Globus pallidus (tissue), 1 donor: ENCODE results near the gene DNM2.
"Not testable (repeated sequence)": the region's sequence is repeated elsewhere in the genome, so short reads cannot be mapped to it uniquely, and the experiment has no call there.

Source experiments
- DNase-seq: peaks from one replicate; pipeline ENCODE4 v3.0.0-alpha.2; 2015; ENCODE audit warnings: low spot score

The DNM2 gene

DNA sequence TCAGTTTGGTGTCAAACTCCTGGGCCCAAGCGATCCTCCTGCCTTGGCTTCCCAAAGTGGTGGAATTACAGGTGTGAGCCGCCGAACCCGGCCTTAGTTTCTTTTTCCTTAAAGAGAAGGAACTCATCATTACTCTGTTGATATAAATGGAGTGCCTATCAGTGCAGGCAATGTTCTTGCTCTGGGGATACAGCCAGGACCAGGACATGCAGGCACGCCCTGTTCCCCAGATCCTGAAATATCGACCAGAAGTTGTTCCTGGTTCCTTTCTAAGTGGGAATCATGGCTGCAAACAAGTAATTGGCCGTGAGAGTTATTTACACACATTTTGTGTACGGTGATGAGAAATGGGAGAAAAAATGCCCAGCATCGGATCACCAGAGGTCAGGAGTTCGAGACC lies 8.4 kb downstream of the DNM2 start:
- no peak for DNase-seq

DNA sequence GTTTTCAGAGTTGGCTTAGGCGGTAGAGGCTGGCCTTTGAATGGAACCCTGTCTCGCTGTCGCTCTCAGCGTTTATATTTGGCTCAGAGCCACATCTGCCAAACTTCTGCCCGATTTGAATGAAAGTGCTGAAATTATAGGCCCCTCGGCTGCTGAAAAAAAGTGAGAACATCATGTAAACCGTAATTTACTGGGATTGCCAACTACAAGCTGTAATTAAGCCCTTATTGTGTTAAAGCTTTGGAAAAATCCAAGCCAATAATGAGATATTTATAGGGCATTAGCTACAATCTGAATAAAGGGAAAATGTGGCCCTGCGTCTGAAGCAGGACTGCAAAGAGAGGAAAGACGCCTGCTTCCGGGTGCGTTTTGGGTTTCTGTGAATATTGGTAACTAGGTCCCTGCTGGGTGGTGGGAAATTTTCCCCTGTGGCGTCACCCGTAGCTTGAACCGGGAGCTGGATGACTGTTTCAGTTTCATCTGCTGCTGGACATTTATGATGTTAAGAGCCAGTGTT lies 9.9 kb downstream of the DNM2 start:
- DNase-seq, result peak; percentile 63

DNA sequence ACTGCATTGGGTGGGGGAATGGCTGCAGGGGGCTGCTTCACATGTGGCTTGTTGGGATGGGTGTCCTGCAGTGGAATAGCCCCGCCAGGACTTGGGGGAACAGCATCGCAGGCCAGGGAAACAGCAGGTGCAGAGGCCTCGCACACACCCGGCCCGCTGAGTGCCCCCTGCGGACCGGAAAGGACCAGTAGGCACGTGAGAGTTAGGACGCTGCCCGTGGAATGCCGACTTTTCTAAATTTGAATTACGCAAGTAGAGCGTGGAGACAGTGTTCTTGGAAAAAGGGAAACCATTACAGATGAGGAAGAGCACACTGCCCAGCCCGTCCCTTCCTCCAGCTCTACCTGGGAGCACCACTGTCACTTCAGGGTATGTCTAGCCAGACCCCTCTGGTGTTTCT lies 11.5 kb downstream of the DNM2 start:
- DNase-seq, result no peak

DNA sequence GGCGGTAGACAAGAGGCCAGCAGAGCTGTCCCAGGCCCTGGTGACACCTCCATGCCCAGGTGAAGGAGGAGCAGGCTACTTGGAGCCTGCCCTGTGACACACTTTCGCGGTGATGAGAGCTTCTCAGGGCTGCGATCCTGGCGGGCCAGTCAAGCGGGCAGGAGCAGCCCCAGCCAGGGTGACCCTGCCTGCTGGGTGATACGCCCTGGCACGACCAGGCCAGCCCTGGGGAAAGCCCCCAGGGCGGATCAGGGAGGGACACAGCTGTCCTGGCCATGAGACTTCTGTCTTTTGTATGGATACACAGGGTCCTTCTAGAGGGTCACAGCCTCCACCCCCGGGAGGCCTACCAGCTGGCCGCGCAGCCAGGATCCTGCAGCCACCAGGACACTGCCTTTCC lies 13.1 kb downstream of the DNM2 start:
- peak; percentile 75 for DNase-seq

DNA sequence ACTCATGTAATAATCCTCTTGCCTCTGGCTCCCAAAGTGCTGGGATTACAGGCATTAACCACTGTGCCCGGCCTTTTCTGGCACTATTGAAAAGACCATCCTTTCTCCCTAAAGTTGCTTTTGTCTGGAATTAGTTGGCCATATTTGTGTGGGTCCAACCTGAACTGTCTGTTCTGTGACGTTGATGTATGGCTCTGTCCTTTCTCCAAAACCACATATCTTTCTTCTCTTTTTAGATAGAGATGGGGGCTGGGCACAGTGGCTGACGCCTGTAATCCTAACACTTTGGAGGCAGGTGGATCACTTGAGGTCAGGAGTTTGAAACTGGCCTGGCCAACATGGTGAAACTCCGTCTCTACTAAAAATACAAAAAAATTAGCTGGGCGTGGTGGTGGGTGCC lies 17.9 kb downstream of the DNM2 start:
- no peak for DNase-seq

DNA sequence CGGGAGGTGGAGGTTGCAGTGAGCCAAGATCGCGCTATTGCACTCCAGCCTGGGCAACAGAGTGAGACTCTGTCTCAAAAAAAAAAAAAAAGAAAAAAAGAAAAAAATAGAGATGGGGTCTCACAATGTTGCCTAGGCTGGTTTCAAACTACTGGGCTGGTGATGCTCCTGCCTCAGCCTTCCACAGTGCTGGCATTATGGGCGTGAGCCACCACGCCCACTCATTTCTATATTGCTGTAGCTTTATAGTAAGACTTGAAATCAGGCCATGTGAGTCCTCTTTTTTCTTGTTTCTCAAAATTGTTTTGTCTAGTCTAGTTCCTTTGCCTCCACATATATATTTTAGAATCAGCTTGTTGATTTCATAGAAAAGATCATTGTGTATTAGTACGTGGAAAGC lies 18.3 kb downstream of the DNM2 start:
- DNase-seq, result no peak

DNA sequence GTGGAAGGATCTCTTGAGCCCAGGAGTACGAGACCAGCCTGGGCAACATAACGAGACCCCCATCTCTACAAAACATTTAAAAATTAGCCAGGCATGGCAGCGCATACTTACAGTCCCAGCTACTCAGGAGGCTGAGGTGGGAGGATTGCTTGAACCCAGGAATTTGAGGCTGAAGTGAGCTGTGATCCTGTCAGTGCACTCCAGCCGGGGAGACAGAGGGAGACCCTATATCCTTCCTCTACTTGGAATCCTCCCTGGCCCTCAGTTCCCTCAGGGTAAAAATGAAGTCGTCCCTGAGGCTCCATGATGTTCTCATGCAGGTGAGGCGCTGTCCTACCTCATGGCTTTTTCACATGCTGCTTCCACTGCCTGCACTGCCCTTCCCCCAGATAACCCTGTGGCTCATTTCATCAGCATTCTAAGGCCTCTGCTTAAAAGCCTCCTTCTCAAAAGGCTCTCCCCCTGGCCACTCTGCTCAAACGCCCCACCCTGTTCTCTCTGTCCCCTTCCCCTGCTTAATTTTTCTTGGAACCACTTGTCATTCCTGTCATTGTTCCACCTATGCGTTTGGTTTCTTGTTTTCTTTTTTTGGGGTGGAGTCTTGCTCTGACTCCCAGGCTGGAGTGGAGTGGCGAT lies 19.2 kb downstream of the DNM2 start:
- no peak for DNase-seq

DNA sequence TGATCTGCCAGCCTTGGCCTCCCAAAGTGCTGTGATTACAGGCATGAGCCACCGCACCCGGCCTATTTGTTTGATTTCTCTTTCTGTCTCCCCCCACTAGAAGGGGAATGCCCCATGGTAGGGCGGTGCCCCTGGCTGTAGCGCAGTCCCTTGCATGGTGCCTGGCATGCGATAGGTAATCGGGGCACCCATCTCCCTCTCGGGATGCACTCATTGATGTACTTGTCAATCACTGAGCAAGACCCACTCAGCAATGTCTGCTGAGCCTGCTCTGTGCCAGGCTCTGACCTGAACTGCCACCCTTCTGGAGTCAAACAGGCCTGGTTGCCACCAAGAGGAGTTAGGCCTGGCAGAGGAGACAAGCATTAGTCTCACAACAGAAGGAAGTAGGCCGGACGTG lies 19.8 kb downstream of the DNM2 start:
- DNase-seq, result no peak

DNA sequence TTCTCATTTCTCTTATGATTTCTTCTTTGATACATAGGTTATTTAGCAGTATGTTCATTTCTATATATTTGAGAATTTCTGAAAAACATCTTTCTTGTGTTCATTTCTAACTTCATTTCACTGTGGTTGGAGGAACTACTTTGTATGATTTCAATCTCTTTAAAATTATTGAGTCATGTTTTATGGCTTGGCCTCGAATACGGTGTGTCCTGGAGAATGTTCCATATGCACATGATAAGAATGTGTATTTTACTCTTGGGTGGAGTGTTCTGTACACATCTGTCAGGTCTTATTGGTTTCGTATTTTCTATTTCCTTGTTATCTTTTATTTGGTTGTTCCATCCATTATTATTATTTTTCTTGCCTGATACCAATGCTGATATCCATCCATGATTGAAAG lies 22.9 kb downstream of the DNM2 start:
- no peak for DNase-seq

DNA sequence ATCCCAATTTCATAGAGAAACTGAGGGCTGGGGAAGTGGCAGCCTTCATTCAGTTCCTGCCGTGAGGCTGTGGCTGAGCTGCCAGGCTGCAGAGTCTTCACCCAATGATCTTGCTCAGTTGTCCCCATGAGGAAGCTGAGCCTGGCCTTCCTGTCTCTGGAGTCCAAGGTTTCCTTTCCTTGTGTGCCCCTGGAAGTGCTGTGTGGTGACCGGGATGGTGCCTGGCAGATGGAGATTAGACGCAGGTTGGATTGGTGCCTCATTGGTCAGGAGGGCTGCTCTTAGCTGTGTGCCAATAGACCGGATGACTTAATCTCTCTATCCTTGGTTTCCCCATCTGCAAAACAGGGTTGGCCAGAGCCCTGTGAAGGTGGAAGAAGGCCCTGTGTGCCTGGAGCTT lies 24.6 kb downstream of the DNM2 start:
- DNase-seq, result no peak

DNA sequence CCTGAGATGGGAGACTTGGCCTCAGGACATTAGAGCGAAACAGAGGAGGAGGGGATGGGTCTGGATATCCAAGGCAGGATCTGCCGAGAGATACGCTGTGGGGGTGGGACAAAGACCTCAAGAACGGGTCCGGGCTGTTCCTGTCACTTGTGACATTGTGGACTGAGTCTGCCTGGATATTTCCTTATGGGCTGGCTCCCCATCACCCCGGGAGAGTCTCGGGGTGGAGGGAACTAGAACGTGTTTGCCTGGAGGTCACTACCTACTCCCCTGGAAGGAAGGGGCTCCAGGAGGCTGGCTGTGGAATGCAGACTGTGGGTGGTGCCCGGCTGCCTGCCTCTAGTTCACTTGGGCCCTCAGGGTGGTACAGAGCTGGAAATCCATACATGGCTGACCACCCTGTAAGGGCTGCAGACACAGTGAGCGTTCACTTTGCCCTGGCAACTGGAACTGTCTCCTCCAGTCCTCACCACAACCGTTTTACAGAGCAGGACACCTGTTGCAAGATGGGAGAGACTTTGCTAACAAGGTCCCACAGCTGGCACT lies 26.4 kb downstream of the DNM2 start:
- no peak for DNase-seq

DNA sequence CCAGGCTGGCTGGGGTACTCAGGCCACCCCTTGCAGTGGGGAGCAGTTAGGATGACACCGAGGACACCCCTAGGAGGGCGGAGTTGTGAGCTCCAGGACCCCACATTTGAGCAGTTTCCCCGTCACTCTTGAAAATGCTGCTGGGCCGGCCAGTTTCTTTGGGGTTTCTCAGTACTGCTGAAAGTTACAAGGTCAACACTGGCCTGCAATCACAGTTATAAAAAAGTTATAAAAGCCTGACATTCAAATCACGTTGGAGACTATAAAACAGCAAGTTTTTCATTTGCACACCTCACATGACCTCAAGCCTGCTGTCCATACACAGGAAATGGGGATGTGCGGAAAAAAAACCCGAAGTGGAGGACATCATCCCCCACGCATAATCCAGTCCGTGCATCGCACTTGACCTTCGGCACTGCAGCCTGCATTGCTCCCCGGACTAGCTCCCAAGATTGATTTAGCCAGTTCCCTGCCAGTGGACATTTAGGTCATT lies 27.0 kb downstream of the DNM2 start:
- DNase-seq, result no peak

DNA sequence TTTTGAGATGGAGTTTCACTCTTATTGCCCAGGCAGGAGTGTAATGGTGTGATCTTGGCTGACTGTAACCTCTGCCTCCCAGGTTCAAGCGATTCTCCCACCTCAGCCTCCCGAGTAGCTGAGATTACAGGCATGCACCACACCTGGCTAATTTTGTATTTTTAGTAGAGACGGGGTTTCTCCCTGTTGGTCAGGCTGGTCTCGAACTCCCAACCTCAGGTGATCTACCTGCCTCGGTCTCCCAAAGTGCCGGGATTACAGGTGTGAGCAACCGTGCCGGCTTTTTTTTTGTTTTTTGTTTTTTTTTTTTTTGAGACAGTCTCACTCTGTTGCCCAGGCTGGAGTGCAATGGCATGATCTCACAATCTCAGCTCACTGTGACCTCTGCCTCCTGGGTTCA lies 28.6 kb downstream of the DNM2 start:
- not testable (repeated sequence) for DNase-seq

DNA sequence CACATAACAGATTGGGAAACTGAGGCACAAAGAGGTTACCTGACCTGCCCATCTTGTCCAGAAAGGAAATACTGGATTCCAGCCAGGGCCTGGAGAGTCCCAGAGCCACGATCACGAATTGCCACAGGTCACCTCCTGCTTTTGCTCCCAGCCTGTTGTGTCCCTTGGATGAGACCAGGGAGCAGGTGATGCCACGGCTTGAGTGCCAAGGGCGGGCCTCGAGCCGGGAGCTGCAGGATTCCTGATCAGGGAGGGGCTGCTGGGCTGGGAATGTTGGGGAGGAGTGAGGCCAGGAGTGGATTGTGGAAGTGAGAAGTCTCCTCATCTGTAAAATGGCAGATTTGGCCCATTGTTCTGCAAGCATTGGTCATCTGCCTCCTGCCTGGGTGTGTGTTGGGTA lies 29.4 kb downstream of the DNM2 start:
- DNase-seq, result no peak

DNA sequence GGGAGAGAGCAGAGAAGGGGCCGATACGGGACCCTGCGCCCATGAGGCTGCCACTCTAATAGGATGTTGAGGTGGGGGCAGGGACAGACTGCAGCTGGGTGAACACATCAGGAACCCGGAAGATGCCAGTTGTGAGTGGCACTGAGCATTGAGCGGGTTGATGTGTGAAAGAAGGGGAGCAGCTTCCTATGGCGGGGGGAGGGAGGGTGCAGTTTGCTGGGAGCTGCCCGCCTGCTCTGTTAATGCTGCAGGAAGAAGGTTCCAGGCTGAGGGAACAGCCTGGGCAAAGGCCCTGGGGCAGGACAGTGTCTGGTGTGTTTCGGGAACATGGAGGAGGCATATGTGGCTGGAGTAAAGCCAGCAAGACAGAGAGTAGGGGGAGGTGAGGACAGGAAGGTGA lies 29.8 kb downstream of the DNM2 start:
- DNase-seq, result no peak

DNA sequence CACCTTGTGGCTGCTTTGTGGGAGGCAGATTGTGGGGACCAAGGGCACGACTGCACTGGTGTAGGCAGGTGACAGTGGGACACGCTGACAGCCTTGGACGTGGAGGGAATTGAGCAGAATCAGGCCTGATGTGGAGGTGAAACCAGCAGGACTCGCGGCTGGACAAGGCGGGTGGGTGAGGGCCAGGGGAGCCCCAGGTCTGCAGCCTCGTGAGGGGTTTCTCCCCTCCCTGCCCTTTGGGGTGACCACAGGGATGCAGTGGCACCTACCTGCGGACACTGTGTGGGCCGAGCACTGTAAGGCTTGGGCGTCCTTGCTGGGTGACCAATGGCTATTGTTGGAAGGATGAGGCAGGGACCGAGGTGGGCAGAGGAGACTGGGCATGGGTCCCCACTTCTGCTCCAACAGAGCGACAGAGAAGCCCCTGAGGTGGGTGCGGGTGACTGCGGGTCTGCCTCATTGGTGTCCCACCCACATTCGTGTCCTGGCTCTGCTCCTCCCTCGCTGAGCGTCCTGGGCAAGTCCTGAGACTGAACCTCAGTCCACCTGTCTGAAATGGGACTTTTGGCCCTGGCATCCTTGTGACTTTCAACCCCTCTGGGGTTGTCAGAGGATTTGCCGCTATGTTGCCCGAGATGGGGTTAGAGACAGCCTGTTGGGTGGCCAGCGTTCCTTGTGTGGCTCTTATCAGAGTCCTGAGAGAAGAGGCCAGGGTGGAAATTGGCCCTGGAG lies 30.5 kb downstream of the DNM2 start:
- DNase-seq, result no peak

DNA sequence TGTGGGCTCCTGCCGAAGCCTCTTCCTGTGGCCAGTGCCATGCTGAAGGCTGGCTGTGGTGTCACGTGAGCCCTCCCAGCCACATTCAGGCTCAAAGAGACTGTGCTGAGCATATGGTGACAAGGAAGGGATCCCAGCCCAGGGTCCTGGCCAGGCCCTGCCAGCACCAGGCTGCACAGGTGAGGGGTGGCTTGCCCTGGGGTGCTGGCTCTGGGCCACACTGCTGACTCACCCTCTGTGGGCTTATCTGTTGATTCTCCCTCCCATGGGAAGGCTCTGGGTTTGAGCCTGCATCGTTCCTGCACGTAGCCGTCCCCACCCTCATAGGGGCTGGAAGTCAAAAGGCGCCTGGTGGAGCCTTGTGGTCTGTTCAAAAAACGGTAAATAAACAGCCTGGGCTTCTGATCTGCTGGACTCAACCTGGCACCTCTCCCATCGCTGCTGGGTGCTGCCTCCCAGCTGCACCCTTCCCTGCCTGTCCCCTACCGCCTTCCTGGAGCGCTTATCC lies 31.1 kb downstream of the DNM2 start:
- peak; percentile 76 for DNase-seq

DNA sequence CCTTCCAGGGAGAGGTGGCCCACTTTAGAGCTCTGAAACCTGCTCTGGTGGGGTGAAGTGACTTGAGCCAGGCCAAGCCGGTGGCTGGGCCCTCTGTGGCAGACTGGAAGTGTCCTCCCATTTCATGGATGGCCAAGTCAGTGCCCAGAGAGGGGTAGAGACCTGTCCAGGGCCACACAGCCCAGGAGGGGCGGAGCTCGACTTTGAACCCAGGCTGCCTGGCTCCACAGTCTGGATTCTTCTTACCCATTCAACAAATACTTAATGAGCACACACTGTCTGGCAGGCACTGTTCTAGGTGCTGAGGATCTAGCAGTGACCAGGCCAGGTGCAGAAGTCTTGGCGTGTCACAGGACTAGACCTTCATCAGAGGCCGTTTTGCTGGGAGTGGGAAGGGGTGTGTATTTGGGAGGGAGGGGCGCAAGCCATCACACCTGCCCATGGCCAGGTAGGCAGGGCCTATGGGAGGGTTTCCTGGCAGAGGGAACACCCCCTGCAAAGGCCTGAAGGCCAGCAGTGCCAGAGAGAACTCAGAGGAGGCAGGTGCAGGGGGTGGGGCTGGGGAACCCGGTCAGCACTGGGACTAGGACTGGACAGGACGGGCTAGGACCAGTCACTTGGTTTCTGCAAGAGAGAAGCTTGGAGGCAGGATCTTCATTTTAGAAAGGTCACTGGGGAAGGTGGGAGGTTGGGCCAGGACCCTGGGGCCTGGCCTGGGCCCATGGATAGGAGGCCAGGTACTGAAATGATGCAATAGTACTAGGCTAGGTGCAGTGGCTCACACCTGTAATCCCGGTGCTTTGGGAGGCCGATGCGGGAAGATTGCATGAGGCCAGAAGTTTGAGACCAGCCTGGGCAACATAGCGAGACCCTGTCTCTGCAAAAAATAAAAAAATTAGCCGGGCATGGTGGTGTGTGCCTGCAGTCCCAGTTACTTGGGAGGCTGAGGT lies 31.8 kb downstream of the DNM2 start:
- DNase-seq, result no peak

DNA sequence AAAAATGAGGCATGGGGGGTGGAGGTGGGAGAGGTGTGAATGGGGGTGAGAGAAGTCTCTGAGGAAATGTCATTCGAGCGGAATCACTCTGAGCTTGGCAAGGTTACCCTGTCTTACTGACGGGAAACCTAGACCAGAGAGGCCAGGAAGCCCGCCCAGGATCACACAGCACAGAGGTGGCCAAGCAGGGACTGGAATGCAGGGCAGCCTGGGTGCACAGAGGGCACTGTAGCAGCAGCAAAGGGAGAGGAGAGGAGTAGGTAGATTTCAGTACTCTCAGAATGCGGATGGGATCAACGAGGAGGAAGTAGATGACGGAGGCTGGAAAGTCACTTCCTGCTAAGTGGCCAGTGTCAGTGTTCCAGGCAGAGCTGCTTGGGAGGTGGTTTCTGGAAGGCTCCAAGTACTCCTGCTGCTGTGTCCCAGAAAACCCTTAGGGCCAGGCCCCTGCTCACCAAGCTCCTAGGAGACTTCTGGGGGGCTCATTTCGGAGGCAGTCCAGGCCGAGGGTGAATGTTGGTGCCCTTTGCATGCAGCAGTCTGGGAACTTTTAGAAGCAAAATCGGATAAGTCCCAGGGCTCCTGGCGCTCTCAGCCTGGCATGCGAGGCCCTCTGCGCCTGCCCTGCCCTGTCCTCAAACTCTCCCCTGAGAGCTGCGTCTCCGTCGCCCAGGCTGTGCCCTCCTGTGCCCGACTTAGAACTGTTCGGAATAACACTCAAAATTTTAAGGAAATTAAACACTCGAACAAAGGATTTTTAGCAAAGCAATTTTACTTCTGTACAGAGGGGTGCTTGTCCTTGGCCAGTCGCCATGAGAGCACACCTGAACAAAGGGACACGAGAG lies 33.5 kb downstream of the DNM2 start:
- no peak for DNase-seq

DNA sequence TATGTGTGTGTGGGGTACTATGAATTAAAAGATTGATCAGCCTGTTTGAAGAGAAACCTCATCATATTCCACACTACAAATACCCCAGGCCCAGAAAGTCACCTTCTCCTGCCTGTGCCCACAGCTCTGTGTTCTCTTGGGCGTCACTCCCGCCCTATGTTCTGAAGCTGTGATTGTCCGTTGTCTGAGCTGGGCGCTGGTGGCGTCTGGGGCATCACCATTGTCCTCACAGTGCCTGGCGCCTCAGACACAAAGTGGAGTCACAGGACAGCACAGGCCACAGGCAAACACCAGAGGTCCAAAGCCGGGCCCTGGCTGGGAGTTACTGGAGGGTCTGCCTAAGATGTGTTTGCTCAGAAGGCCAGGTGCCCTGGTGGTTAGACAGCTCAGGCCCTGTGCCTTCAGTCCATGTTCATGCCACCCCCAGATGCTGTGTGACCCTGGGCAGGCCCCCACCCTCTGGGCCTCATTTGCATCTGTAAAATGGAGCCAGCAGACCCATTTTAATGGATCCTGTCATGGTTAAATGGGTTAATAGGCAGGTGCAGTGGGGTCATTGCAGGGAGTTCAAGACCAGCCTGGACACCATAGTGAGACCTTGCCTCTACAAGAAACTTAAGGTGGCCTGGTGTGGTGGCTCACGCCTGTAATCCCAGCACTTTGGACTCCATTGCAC lies 34.5 kb downstream of the DNM2 start:
- DNase-seq, result peak; percentile 97
